Activated T-helper 1 cell treated with anti-CD3 and anti-CD28 coated beads, Interleukin-12 subunit alpha, Interleukin-12 subunit beta, Interleukin-2, Interleukin-4 antibody, amounts not matched to agents 30 ng/mL and 10 ng/mL and 1 ng/mL, durations not matched to agents 14 hours and 24 hours and 36 hours (primary cell): ENCODE data around the gene ADAMTS16. TPM values are rescaled to one million over a fixed set of nuclear protein-coding genes. Genes with fewer than 3 reads are reported as not detected.

Experiments used
- DNase-seq: peaks from one replicate; pipeline ENCODE4 v3.0.0; 2021; ENCODE audit warnings: low spot score
- H3K27ac Mint-ChIP-seq: one replicate; pipeline ENCODE4 v1.8.0; 2021; ENCODE audit warnings: mild to moderate bottlenecking, mixed read lengths
- H3K27me3 Mint-ChIP-seq: one replicate; pipeline ENCODE4 v1.8.0; 2022; ENCODE audit warnings: mild to moderate bottlenecking, moderate library complexity, mixed read lengths; ENCODE audit not compliant: insufficient read depth
- H3K36me3 Mint-ChIP-seq: one replicate; pipeline ENCODE4 v1.8.0; 2021; ENCODE audit warnings: low read depth, mixed read lengths
- H3K4me1 Mint-ChIP-seq: one replicate; pipeline ENCODE4 v1.8.0; 2021; ENCODE audit warnings: low read depth, mixed read lengths
- H3K4me3 Mint-ChIP-seq: one replicate; pipeline ENCODE4 v1.8.0; 2021; ENCODE audit warnings: mild to moderate bottlenecking, moderate library complexity, mixed read lengths
- H3K9me3 Mint-ChIP-seq: one replicate; pipeline ENCODE4 v1.8.0; 2021; ENCODE audit warnings: mixed read lengths
- intact Hi-C: fragments of 100-400 bp; cut with micrococcal nuclease; formaldehyde crosslinking; loops from one replicate; pipeline ENCODE4 v1.15.1; 2024
- total RNA-seq: library from RNA; stranded (reverse); gene quantifications from 2 replicates; pipeline ENCODE4 v1.2.3, GENCODE V29; 2022

Gene ADAMTS16
- total RNA-seq, 1 donor from 2014 or later = not detected

DNA sequence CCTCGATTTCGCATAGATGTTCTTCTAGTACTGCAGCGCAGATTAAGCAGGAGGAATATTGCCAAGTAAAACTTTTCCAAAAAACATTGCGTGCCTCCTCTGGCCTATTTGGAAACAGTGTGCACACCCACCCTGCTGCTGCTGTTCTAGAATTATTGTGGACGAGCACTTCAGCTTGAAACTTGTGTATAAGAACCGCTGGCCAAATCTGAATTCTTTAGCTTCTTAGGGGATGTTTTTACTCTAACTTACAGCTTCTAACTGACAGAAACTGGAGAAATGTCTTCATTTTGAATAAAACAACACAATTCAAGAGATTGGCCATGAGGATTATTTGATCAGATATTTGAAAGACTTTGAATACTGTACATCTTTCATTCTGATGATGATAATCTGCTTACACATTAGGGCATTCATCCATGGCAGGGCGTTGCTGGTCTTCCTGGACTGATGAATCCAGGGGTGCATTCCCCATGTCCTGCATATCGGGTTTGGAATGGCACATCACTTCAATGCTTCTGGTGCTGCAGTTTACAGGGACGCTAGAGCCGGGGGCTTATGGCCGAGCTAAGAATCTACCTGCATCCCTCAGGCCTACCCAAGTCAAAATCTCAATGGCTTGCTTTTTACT lies 6.5 kb downstream of the ADAMTS16 start:
- no peaks in the 10 kb centered on the region for H3K36me3 Mint-ChIP-seq
- intact Hi-C loops = no loop called here
- DNase-seq = no peak
- no peak overlapping the region for H3K4me3 Mint-ChIP-seq
- H3K27me3 Mint-ChIP-seq = peaks cover 6% of the 10 kb centered on the region
- no peaks in the 10 kb centered on the region for H3K4me1 Mint-ChIP-seq
- H3K9me3 Mint-ChIP-seq = no peaks in the 10 kb centered on the region
- no peak overlapping the region for H3K27ac Mint-ChIP-seq

DNA sequence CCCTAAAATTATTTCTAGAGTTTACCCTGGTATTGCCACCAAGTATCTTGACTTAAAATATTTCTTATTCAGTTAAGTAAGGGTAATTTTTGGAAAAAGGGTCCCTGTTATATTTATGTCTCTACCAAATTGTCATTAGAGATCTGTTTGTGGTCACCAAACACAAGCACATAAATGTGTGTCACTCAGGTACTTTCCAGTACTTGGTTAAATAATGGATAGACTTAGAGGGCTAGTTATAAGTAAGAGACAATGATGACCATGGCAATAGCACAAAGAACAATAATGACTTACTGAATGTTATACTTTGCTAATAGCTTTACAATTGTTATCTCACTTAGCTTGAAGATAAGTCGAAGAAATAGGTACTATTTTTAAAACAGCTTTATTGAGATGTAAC lies 9.0 kb downstream of the ADAMTS16 start:
- DNase-seq = no peak
- no peaks in the 10 kb centered on the region for H3K36me3 Mint-ChIP-seq
- no peak overlapping the region for H3K4me3 Mint-ChIP-seq
- intact Hi-C loops = no loop called here
- no peaks in the 10 kb centered on the region for H3K4me1 Mint-ChIP-seq
- H3K27me3 Mint-ChIP-seq = no peaks in the 10 kb centered on the region
- H3K9me3 Mint-ChIP-seq = no peaks in the 10 kb centered on the region
- H3K27ac Mint-ChIP-seq = no peak overlapping the region

DNA sequence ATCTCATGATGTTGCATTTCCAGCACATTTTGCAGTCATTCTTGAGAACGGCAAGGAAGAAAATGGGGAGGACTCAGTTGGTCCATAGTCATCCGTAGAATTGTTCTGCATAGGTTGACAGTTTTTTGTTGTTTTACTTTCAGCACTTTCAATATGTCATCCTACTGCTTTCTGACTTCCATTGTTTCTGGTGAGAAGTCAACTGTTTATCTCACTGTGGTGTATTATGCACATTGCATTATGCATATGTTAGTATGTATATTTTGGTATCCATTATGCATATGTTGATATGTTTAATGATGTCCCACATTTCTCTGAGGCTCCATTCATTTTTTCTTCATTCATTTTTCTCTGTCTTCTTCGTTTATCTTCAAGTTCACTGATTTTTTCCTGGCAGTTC lies 10.5 kb downstream of the ADAMTS16 start:
- Mint-ChIP-seq H3K4me3 (no peak overlapping the region), H3K27ac (no peak overlapping the region), H3K36me3 (no peaks in the 10 kb centered on the region), H3K4me1 (no peaks in the 10 kb centered on the region), H3K27me3 (no peaks in the 10 kb centered on the region), H3K9me3 (no peaks in the 10 kb centered on the region)
- intact Hi-C loops = no loop called here
- no peak for DNase-seq

DNA sequence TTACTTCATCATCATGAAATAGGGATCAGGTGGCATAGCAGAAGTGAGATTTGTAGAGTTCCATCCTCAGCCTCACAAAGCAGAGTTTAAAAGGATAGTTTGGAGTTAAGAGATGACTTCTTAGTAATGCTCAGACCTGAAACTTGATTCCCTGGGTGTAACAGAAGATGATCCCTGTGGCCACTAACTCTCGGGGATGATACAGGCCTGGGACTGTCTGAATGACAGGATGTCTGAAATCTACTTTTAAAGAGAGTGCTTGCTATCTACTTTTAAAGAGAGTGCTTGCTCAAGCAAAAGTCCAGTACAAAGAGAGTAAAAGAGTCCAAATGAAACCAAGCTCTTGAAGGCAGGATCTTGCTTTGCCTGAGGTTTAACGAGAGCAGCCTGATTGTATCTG lies 14.6 kb downstream of the ADAMTS16 start:
- Mint-ChIP-seq H3K27ac (no peak overlapping the region), H3K36me3 (no peaks in the 10 kb centered on the region), H3K9me3 (no peaks in the 10 kb centered on the region), H3K4me3 (no peak overlapping the region), H3K4me1 (no peaks in the 10 kb centered on the region), H3K27me3 (no peaks in the 10 kb centered on the region)
- no peak for DNase-seq
- intact Hi-C loops = no loop called here

DNA sequence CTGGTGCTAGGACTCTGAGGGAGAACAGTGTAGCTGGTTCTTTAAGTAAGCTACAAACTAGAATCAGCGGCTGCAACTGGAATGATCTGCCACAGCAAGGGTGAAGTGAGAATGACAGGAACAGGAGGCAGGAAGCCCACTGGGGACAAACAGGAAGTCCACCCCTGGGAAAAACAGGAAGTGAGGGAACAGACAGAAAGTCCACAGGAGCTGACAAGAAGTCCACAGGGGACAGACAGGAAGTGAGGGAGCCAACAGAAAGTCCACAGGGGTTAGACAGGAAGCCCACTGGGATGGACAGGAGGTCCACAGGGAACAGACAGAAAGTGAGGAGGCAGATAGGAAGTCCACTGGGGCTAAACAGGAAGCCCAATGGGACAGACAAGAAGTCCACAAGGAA lies 15.5 kb downstream of the ADAMTS16 start:
- intact Hi-C loops = no loop called here
- no peaks in the 10 kb centered on the region for H3K27me3 Mint-ChIP-seq
- no peak overlapping the region for H3K27ac Mint-ChIP-seq
- no peaks in the 10 kb centered on the region for H3K36me3 Mint-ChIP-seq
- H3K9me3 Mint-ChIP-seq = no peaks in the 10 kb centered on the region
- DNase-seq = no peak
- no peaks in the 10 kb centered on the region for H3K4me1 Mint-ChIP-seq
- no peak overlapping the region for H3K4me3 Mint-ChIP-seq

- H3K36me3 Mint-ChIP-seq = no peaks in the 10 kb centered on the region
- no peak for DNase-seq
- no peak overlapping the region for H3K27ac Mint-ChIP-seq
- no peaks in the 10 kb centered on the region for H3K9me3 Mint-ChIP-seq
- intact Hi-C loops = no loop called here
- H3K4me1 Mint-ChIP-seq = no peaks in the 10 kb centered on the region
- no peak overlapping the region for H3K4me3 Mint-ChIP-seq
- H3K27me3 Mint-ChIP-seq = no peaks in the 10 kb centered on the region
Measured at GRCh38 chr5:5156471-5157082, 16.4 kb downstream of the ADAMTS16 start.

DNA sequence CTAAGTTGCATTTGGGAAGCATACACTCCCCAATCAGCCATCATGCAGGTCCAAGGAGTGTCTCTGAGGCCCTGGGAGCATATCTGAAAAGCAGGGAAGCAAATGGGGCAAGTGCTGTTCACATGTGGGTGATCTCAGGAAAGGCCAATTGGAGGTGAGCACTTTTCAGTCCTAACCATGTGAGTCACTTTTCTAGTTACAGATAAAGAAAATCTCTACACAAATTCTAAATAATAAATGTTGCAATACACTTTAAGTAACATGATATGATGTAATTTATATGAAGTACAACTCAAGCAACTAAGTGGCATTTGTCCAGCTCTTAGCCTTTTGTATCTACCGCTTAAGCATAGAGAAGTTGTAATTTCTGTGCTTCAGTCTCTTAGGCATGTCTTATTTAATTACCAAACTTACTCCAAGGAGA lies 18.4 kb downstream of the ADAMTS16 start:
- Mint-ChIP-seq H3K4me1 (no peaks in the 10 kb centered on the region), H3K27me3 (no peaks in the 10 kb centered on the region), H3K27ac (no peak overlapping the region), H3K4me3 (no peak overlapping the region), H3K9me3 (no peaks in the 10 kb centered on the region), H3K36me3 (no peaks in the 10 kb centered on the region)
- DNase-seq = no peak
- intact Hi-C loops = no loop called here

DNA sequence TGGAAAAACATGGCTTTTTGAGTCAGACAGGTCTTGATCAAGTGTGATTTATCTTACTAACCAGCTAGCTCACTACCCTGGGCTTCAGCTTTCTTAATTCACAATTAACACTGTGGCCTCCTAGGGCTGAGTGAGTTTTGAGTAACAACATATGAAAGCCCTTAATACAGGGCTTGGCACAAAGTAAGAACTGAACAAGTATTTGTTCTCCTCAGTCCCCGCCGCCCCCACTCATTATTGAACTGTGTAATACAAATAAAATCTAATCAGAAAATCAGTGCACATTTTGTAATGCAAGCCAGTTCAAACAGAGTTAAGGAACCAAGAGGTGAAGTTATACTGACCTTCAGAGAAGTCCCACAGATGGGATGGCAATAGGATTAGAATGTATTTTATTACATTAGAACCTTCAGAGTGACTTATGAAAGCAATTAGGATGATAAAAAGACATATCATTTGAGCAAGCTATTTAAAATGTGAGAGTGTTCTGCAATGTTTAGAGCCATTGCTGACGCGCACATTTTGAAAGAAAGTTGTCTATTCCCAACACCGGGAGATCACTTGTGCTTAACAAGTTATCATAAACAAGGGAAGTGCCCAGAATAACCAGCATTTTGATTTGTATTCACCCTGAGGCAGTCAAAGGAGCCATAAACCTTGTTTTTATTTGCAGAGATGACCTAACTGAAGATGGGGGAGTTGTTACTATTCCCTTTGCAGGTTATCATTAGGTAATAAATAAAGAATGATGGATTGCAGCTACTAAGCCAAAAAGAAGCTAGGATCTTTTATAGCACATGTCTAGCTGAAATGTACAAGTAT lies 19.4 kb downstream of the ADAMTS16 start:
- no peaks in the 10 kb centered on the region for H3K27me3 Mint-ChIP-seq
- DNase-seq = no peak
- no peaks in the 10 kb centered on the region for H3K36me3 Mint-ChIP-seq
- H3K27ac Mint-ChIP-seq = no peak overlapping the region
- H3K4me3 Mint-ChIP-seq = no peak overlapping the region
- H3K4me1 Mint-ChIP-seq = no peaks in the 10 kb centered on the region
- intact Hi-C loops = no loop called here
- no peaks in the 10 kb centered on the region for H3K9me3 Mint-ChIP-seq

GRCh38 chr5:5164163-5164562 lies 24.0 kb downstream of the ADAMTS16 start:
- intact Hi-C loops = no loop called here
- Mint-ChIP-seq H3K36me3 (no peaks in the 10 kb centered on the region), H3K9me3 (no peaks in the 10 kb centered on the region), H3K27me3 (no peaks in the 10 kb centered on the region), H3K4me3 (no peak overlapping the region), H3K27ac (no peak overlapping the region), H3K4me1 (no peaks in the 10 kb centered on the region)
- DNase-seq = no peak

- Mint-ChIP-seq H3K27ac (no peak overlapping the region), H3K4me3 (no peak overlapping the region), H3K27me3 (no peaks in the 10 kb centered on the region), H3K4me1 (no peaks in the 10 kb centered on the region), H3K36me3 (no peaks in the 10 kb centered on the region), H3K9me3 (no peaks in the 10 kb centered on the region)
- intact Hi-C loops = no loop called here
- no peak for DNase-seq
Measured at GRCh38 chr5:5165541-5166002, 25.4 kb downstream of the ADAMTS16 start.

- H3K36me3 Mint-ChIP-seq = no peaks in the 10 kb centered on the region
- no peak for DNase-seq
- H3K4me1 Mint-ChIP-seq = no peaks in the 10 kb centered on the region
- H3K27ac Mint-ChIP-seq = no peak overlapping the region
- H3K4me3 Mint-ChIP-seq = no peak overlapping the region
- no peaks in the 10 kb centered on the region for H3K9me3 Mint-ChIP-seq
- peaks cover 6% of the 10 kb centered on the region for H3K27me3 Mint-ChIP-seq
- intact Hi-C loops = no loop called here
Measured at GRCh38 chr5:5169466-5169865, 29.3 kb downstream of the ADAMTS16 start.

DNA sequence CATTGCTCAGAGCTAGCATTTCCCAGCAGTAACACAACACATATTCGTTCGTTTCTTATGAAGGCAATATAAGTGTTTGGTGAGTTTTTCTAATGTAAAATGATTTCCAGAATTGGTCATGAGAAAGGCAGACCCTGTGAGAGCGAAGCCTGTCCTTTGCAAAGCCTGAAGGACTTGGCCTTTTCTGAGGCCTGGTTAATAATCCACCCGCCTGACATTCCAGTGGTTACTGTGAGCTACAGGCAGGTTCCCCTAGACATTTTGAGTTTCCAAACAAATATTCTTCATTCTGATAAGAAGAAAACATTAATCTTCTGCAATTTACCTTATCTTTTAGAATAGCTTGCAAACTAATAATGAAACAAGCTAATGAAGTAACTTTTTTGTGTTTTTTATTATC lies 38.0 kb downstream of the ADAMTS16 start:
- Mint-ChIP-seq H3K36me3 (no peaks in the 10 kb centered on the region), H3K27me3 (peaks cover 4% of the 10 kb centered on the region), H3K4me3 (no peak overlapping the region), H3K9me3 (no peaks in the 10 kb centered on the region), H3K4me1 (no peaks in the 10 kb centered on the region), H3K27ac (no peak overlapping the region)
- no peak for DNase-seq
- intact Hi-C loops = no loop called here

DNA sequence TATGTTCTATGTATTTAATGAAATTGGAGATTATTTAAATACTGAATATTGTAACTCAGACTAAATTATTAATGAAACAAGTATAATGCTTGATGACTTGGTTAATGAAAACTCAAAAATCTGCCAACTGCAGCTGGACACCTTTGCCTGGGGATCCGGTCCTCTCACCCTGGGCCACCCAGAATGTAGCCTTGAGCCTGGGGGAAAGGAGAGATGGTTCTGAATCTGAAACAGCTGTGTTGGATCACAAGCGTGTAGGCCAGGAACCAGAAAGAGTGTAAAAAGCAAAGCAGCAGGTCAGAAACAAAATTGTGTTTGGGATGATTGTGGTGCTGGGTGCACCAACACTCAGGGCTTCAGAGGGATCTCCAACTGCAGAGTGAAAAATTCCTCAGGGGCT lies 38.5 kb downstream of the ADAMTS16 start:
- intact Hi-C loops = no loop called here
- Mint-ChIP-seq H3K36me3 (no peaks in the 10 kb centered on the region), H3K4me3 (no peak overlapping the region), H3K4me1 (no peaks in the 10 kb centered on the region), H3K27ac (no peak overlapping the region), H3K27me3 (peaks cover 4% of the 10 kb centered on the region), H3K9me3 (no peaks in the 10 kb centered on the region)
- DNase-seq = no peak
